Activated CD8-positive, alpha-beta memory T cell treated with anti-CD3 and anti-CD28 coated beads for 36 hours (primary cell): ENCODE data around the gene CLCN1. TPM values are rescaled to one million over a fixed set of nuclear protein-coding genes. Genes with fewer than 3 reads are reported as not detected.

Source experiments
- CTCF ChIA-PET: fragments of 350-600 bp; sonication (Branson Sonifier 250); formaldehyde crosslinking; loops from one replicate; lab custom pipeline; 2021; ENCODE audit warnings: antibody characterized with exemption; lab: Charles Lee
- POLR2A ChIA-PET: fragments of 350-600 bp; sonication (Branson Sonifier 250); formaldehyde crosslinking; loops from one replicate; lab custom pipeline; 2021; ENCODE audit warnings: antibody characterized with exemption; lab: Charles Lee
- total RNA-seq, 2 experiments: library from RNA; stranded (reverse); gene quantifications; one replicate each; pipeline ENCODE4 v1.2.3, GENCODE V29; 2021

Gene CLCN1
- total RNA-seq, result not detected

- CTCF ChIA-PET, result interaction anchor here (0.6 kb wide), 1 partner anchor 144 kb away, joined by 3 read pairs; no protein-coding TSS in a partner anchor
- POLR2A ChIA-PET, result no interaction called here
Measured at GRCh38 chr7:143315776-143316175, at the start of gene CLCN1. TSS of gene CLCN1 (plus strand) at chr7:143316111. CDS start at chr7:143316213, 102 bp downstream.

GRCh38 chr7:143269251-143269650, 46.7 kb upstream of the CLCN1 start:
- CTCF ChIA-PET, result interaction anchor here (1.4 kb wide), 1 partner anchor 11 kb away, joined by 3 read pairs; no protein-coding TSS in a partner anchor
- POLR2A ChIA-PET, result interaction anchor here (1.9 kb wide), 1 partner anchor 19 kb away, joined by 4 read pairs; the partner anchor contains the start of gene CASP2

- POLR2A ChIA-PET, result interaction anchor here (0.7 kb wide), 1 partner anchor 101 kb away, joined by 4 read pairs; no protein-coding TSS in a partner anchor
- CTCF ChIA-PET, result interaction anchor here (1.0 kb wide), 1 partner anchor 30 kb away, joined by 3 read pairs; no protein-coding TSS in a partner anchor
Measured at GRCh38 chr7:143271240-143271639, 44.7 kb upstream of the CLCN1 start.

GRCh38 chr7:143272871-143273270, 43.0 kb upstream of the CLCN1 start:
- CTCF ChIA-PET, result interaction anchor here (1.1 kb wide), 1 partner anchor 9 kb away, joined by 3 read pairs; no protein-coding TSS in a partner anchor
- POLR2A ChIA-PET, result interaction anchor here (1.3 kb wide), 1 partner anchor 10 kb away, joined by 3 read pairs; the partner anchor contains the start of gene GSTK1

- CTCF ChIA-PET, result interaction anchor here (0.9 to 2.7 kb wide), 9 partner anchors 8 to 101 kb away, joined by 3 to 9 read pairs (median 4); partner anchors contain the start of genes CASP2 and GSTK1
- POLR2A ChIA-PET, result interaction anchor here (1.2 to 1.5 kb wide), 3 partner anchors 9 to 16 kb away, joined by 3 to 9 read pairs (median 6); partner anchors contain the start of genes CASP2 and GSTK1
Measured at GRCh38 chr7:143279186-143280098, 36.5 kb upstream of the CLCN1 start.

GRCh38 chr7:143280160-143280559, 35.8 kb upstream of the CLCN1 start:
- CTCF ChIA-PET, result interaction anchor here (0.9 to 2.7 kb wide), 8 partner anchors 8 to 100 kb away, joined by 3 to 9 read pairs (median 4); partner anchors contain the start of gene CASP2
- POLR2A ChIA-PET, result interaction anchor here (1.4 to 1.5 kb wide), 2 partner anchors 8 to 16 kb away, joined by 6 to 9 read pairs; partner anchors contain the start of genes CASP2 and GSTK1

- CTCF ChIA-PET, result interaction anchor here (1.0 to 2.7 kb wide), 5 partner anchors 12 to 100 kb away, joined by 3 to 9 read pairs (median 4); no protein-coding TSS in a partner anchor
- POLR2A ChIA-PET, result interaction anchor here (1.4 to 1.5 kb wide), 2 partner anchors 8 to 17 kb away, joined by 6 to 9 read pairs; partner anchors contain the start of genes CASP2 and GSTK1
Measured at GRCh38 chr7:143280566-143280965, 35.3 kb upstream of the CLCN1 start.

- ChIA-PET CTCF (interaction anchor here (0.7 to 2.7 kb wide), 2 partner anchors 41 to 136 kb away, joined by 3 to 9 read pairs; no protein-coding TSS in a partner anchor), POLR2A (no interaction called here)
Measured at GRCh38 chr7:143281529-143281928, 34.4 kb upstream of the CLCN1 start.

- POLR2A ChIA-PET, result no interaction called here
Measured at GRCh38 chr7:143282124-143282523, 33.8 kb upstream of the CLCN1 start.

GRCh38 chr7:143283381-143283780, 32.5 kb upstream of the CLCN1 start:
- POLR2A ChIA-PET, result no interaction called here
- CTCF ChIA-PET, result interaction anchor here (0.5 to 1.4 kb wide), 4 partner anchors 16 to 52 kb away, joined by 3 to 4 read pairs (median 3); no protein-coding TSS in a partner anchor

More at GRCh38 chr7:143282124-143282523, 33.8 kb upstream of the CLCN1 start:
- CTCF ChIA-PET, result interaction anchor here (0.7 kb wide), 1 partner anchor 135 kb away, joined by 3 read pairs; no protein-coding TSS in a partner anchor

GRCh38 chr7:143284591-143285469, 31.1 kb upstream of the CLCN1 start, which contains the start of gene TMEM139:
TSS of gene TMEM139 (plus strand) at chr7:143284958. CDS start at chr7:143285958, 1,000 bp downstream.
- POLR2A ChIA-PET, result no interaction called here
- CTCF ChIA-PET, result no interaction called here

- ChIA-PET CTCF (no interaction called here), POLR2A (no interaction called here)
Measured at GRCh38 chr7:143285470-143285778, 30.5 kb upstream of the CLCN1 start.

- ChIA-PET POLR2A (no interaction called here), CTCF (no interaction called here)
Measured at GRCh38 chr7:143285806-143286521, 29.9 kb upstream of the CLCN1 start.

GRCh38 chr7:143286522-143286890, 29.4 kb upstream of the CLCN1 start:
- ChIA-PET POLR2A (no interaction called here), CTCF (interaction anchor here (1.7 to 2.4 kb wide), 3 partner anchors 8 to 94 kb away, joined by 4 to 14 read pairs (median 7); no protein-coding TSS in a partner anchor)

GRCh38 chr7:143287339-143287934, 28.5 kb upstream of the CLCN1 start:
- POLR2A ChIA-PET, result interaction anchor here (0.6 to 2.1 kb wide), 8 partner anchors 8 to 88 kb away, joined by 3 to 14 read pairs (median 4); partner anchors contain the start of gene GSTK1

GRCh38 chr7:143287935-143288826, 27.7 kb upstream of the CLCN1 start, which contains the start of gene CASP2:
TSS of gene CASP2 (plus strand) at chr7:143288351. CDS start at chr7:143288456, 105 bp downstream.
- POLR2A ChIA-PET, result interaction anchor here (0.6 to 2.1 kb wide), 9 partner anchors 8 to 87 kb away, joined by 3 to 14 read pairs (median 4); partner anchors contain the start of gene GSTK1
- CTCF ChIA-PET, result interaction anchor here (0.6 to 2.4 kb wide), 9 partner anchors 8 to 92 kb away, joined by 3 to 14 read pairs (median 3); no protein-coding TSS in a partner anchor

More at GRCh38 chr7:143287339-143287934, 28.5 kb upstream of the CLCN1 start:
- CTCF ChIA-PET, result interaction anchor here (0.9 to 2.4 kb wide), 8 partner anchors 9 to 93 kb away, joined by 3 to 14 read pairs (median 3); no protein-coding TSS in a partner anchor
